Measurements from ENCODE around the gene PASK. TPM values are rescaled to one million over a fixed set of nuclear protein-coding genes. Genes with fewer than 3 reads are reported as not detected.

Gene PASK
- total and polyA plus RNA-seq, 2 of the 4 experiments (the other 2 are of a cell fraction) = 4.1 TPM

- H4K5ac ChIP-seq (ENCODE audit: low read depth, low read length) = no peak overlapping the region
- intact Hi-C loops (cut with micrococcal nuclease) = no loop called here
- no peak overlapping the region for H2AK5ac ChIP-seq (ENCODE audit: low read depth, low read length)
- H4K8ac ChIP-seq (ENCODE audit: low read depth in 2 of 2, low read length in 2 of 2) = no peak overlapping the region
- no peak overlapping the region for H2BK5ac ChIP-seq (ENCODE audit: low read depth, low read length, poor library complexity, severe bottlenecking)
- peaks cover 9% of the 10 kb centered on the region for H3K36me3 ChIP-seq (ENCODE audit: control insufficient read depth, insufficient read depth, low read length)
- H3K9ac ChIP-seq (ENCODE audit: low read depth, low read length) = no peak overlapping the region
- in situ Hi-C loops (cut with MboI; ENCODE audit: low sequenced_read_pairs) = no loop called here
- H3K27me3 ChIP-seq (ENCODE audit: control insufficient read depth, insufficient read depth, low read length) = peaks cover 6% of the 10 kb centered on the region; the same call in 1 of the 2 replicates
- no peak overlapping the region for H2AK9ac ChIP-seq (replicated peaks; ENCODE audit: low read depth, low read length, poor library complexity)
- no peak overlapping the region for H3K4me2 ChIP-seq (ENCODE audit: low read depth, low read length)
- H3K79me1 ChIP-seq (ENCODE audit: low read depth in 1 of 2, low read length in 2 of 2) = no peaks in the 10 kb centered on the region
- no peak overlapping the region for H2AFZ ChIP-seq (replicated peaks; ENCODE audit: low read length, poor library complexity)
- H3K9me1 ChIP-seq (ENCODE audit: insufficient read depth, low read length) = peaks cover 3% of the 10 kb centered on the region; the same call in 1 of the 2 replicates
- BruUV-seq (replicated peaks) = no TSS peak
- no peak overlapping the region for H2BK15ac ChIP-seq (ENCODE audit: low read depth, low read length)
- no peak overlapping the region for H3K27ac ChIP-seq (ENCODE audit: insufficient read depth, low read length)
- no peaks in the 10 kb centered on the region for H3K4me1 ChIP-seq (ENCODE audit: control insufficient read depth, insufficient read depth, low read length)
- H3K14ac ChIP-seq (replicated peaks; ENCODE audit: low read depth, low read length) = no peak overlapping the region
- no peak overlapping the region for H4K91ac ChIP-seq (ENCODE audit: insufficient read depth, low read depth, low read length)
- H3K56ac ChIP-seq (ENCODE audit: extremely low read depth, insufficient read depth, low read length) = no peak overlapping the region
- ChIA-PET CTCF (no interaction called here), POLR2A (ENCODE audit: unreplicated experiment) (interaction anchor here (1.1 kb wide), 1 partner anchor 17 kb away, joined by 3 read pairs; no protein-coding TSS in a partner anchor)
- no peak for DNase-seq
- TF ChIP-seq POLR2A (IDR thresholded peaks at IDR 0.05; ENCODE audit: low read depth, low read length) = no peak
- WGBS, 2 experiments (ENCODE audit: extremely low coverage in 2 of 2, insufficient read length in 1 of 2) = 92% methylated on average over 2 of the region's 9 CpGs; no CpG with 5 or more reads in 1 of the 2 experiments
- H3K4ac ChIP-seq (ENCODE audit: low read depth, low read length) = no peak overlapping the region
- no peaks in the 10 kb centered on the region for H3K9me3 ChIP-seq (ENCODE audit: control insufficient read depth, insufficient read depth, low read length)
- no peak overlapping the region for H3K4me3 ChIP-seq (ENCODE audit: insufficient read depth, low read depth, low read length)
- H2BK120ac ChIP-seq (ENCODE audit: low read depth, low read length) = no peak overlapping the region
- no peaks in the 10 kb centered on the region for H4K20me1 ChIP-seq (ENCODE audit: insufficient read depth, low read length)
- dilution Hi-C loops (cut with HindIII; ENCODE audit: low sequenced_read_pairs, unreplicated experiment) = no loop called here
- H2BK20ac ChIP-seq (ENCODE audit: low read depth, low read length) = no peak overlapping the region
- H3K23ac ChIP-seq (ENCODE audit: low read depth, low read length) = no peak overlapping the region
- no peak overlapping the region for H3K18ac ChIP-seq (ENCODE audit: low read depth, low read length)
- no peak; the same call in 1 of the 2 replicates for ATAC-seq (ENCODE audit: low read depth)
These were observed 35.6 kb upstream of the PASK start for GRCh38 chr2:241184901-241185300.

Data from IMR-90 (cell line).